ENCODE measurements around the gene MYLIP.

The MYLIP gene

GRCh38 chr6:16108921-16109658 is 19.8 kb upstream of the MYLIP start:
- no peak for DNase-seq

DNA sequence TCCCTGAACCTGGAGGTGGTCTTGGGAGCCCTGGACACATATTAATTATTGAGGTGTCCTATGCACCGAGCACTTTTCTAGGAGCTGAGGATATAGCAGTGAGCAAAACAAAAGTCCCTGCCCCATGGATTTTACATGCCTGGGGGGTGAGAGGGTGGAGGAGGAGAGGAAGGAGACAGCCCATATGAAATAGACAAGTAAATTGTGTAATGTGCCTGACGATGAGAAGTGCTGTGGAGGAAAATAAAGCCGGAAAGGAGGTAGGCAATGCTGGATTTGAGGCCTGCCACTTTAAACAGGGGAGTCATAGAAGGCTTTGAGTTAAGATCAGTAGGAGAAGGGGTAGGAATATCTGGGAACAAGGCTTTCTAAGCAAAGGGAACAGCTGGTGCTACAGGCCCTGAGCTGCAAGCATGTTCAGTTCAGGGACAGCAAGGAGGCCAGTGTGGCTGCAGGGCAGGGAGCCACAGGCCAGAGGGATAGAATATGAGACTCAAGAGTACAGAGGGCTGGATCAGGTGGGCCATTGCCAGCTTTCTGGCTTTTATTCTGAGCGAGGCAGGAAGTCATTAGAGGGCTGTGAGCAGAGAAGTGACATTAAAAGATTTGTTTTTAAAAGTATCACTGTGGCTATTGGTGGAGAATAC is 19.1 kb upstream of the MYLIP start:
- no peak for DNase-seq

DNA sequence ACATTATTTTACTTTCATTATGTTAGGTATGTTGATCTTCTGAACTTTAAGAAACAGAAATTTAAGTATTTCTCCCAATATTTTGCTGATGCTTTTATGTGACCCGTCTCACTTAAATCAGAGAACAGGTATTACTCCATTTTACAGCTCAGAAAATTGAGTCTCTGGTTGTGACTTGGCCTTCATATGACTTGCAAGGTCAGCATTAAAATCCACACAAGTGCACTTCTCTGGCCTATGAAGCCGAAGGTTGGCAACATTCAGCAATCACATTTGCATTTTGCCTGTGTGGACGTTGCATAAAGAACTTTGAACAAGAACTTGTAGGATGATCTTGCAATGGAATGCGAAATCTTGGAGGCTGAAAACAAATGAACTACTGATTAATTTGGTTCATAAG is 10.1 kb upstream of the MYLIP start:
- no peak for DNase-seq

GRCh38 chr6:16121339-16121738 is 7.5 kb upstream of the MYLIP start:
- no peak for DNase-seq

- no peak for DNase-seq
Observed at GRCh38 chr6:16122197-16122596, 6.7 kb upstream of the MYLIP start.

GRCh38 chr6:16124198-16125180 is 4.4 kb upstream of the MYLIP start:
- no peak for DNase-seq

DNA sequence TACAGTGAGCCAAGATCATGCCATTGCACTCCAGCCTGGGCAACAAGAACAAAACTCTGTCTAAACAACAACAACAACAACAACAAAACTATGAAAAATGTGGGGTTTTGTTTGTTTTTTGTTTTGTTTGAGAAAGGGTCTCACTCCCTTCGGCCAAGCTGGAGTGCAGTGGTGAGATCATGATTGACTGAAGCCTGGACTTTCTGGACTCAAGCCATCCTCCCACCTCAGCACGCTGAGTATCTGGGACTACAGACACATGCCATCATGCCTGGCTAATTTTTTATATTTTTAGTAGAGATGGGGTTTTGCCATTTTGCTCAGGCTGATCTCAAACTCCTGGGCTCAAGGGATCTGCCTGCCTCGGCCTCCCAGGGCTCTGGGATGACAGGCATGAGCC is 2.8 kb upstream of the MYLIP start:
- DNase-seq: no peak

DNA sequence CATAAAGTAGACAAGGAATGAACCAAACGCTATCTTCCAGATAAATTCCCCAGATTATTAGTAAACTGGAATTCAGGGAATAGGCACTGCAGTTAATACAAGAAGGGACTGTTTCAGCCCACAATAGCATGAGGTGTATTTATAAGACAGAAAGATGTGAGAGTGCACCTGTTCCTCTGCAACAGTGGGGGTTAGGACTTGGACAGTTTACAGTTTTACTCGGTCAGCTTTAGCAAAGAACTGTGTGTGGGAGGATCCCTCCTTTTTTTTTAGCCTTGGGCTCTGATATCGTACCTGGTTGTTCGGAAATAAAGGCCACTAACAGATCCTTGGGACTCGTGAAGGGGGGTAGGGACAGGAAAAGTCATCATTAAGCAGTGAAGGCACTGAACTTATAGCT is 2.0 kb upstream of the MYLIP start:
- DNase-seq: no peak

DNA sequence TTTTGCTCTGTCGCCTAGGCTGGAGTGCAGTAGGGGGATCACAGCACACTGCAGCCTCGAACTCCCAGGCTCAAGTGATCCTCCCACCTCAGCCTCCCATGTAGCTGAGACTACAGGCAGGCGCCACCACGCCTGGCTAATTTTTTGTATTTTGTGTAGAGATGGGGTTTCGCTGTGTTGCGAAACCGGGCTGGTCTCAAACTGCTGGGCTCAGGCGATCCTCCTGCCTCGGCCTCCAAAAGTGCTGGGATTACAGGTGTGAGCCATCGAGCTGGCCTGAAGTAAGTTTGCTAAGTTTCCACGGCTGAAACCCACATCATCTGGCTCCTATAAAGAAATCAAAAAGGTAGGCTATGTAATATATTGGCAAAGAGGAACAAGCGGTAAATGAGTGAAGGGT is 1.4 kb upstream of the MYLIP start:
- no peak for DNase-seq

DNA sequence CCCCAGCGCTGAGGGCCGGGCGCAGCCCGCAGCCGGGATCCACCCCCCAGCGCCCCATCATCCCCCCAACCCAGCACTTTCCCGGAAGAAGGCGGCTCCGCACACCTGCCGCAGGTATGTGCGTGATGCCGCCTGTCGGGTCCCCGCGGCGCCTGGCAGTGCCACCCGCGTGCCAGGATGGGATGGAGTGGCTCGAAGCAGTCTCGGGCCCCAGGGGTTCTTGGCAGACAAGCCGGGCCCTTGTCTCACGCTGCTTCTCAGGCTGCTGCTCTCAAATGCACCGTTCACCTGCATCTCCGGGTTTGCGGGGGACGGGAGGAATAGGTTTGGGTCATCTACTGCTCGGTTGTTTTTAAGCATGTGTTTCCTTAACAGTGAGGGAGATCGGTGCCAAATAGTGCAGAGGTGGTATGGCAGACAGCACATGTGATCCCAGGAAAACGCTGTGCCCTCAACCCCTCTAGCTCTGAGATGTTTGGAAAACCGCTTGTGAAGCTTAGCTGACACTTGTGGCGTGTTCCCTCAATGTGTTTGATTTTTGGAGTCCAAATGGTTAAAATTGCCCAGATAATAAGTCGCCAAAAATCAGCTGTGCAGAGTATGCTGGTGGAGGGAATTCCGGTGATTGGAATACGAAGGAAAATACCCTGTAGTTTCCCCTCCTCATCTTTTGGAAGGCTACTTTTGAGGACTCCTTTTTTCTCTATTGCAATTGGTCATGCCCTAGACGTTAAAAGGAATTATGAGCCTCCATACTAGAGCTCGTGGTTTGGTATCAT is 926 bp downstream of the MYLIP start:
- DNase-seq: no peak

- peak; percentile 27 for DNase-seq
Observed at GRCh38 chr6:16130437-16130891, 1.6 kb downstream of the MYLIP start.

DNA sequence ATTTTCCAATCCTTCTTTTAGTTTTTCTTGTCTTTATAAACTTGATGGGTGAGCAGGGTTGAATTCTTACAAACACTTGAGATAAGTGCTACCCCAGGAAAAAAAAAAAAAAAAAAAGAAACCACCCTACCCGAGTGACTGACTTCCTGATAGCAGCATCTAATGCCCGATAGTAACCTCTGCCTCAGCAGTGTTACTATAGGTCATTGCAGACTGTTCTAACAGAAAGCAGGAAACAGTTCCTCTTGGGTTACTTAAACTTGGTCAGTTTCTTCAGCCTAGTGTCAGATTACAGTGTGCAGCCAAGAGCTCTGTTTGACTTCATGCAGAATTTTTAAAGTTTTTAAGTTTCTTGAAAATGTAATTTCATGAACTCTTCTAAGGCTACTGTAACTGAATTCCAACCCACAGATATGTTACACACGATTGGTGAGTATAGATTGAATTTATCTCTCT is 2.1 kb downstream of the MYLIP start:
- DNase-seq: peak; percentile 82

- no peak for DNase-seq
Observed at GRCh38 chr6:16132909-16133308, 4.0 kb downstream of the MYLIP start.

DNA sequence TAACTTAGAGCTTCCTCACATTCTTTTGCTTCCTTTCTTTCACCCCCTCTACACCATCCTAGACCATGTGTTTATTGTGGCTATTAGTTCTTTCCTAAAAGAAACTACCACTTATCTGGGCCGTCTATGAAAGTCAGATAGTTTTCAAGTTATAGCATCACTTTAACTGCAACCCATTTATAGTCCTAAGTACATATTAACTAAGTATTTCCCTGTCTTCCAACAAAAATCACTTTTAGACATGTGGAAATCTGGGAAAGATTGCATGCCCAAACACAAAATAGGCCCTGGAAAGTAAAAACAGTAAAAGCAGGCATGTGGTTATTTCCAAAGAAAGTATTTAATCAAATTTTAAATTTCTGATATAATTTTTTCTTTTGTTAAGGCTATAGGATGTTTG is 5.5 kb downstream of the MYLIP start:
- DNase-seq: no peak

GRCh38 chr6:16135066-16135465 is 6.2 kb downstream of the MYLIP start:
- DNase-seq: no peak

DNA sequence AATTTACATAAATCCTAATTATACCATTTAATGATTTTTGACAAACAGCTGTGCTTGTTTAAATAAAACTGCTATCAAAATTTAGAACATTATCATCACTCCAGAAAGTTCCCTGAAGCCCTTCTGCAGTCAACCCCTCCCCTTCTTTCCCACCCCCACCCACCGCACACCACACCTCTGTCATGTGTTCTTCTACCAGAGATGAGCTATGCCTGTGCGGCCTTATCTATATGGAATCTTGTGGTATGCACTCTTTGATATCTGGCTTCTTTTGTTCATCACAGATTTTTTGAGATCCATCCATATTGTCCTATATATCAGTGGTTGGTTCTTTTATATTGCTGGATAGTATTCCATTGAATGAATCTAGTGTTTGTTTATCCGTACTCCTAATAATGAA is 7.2 kb downstream of the MYLIP start:
- peak; percentile 72 for DNase-seq

GRCh38 chr6:16136621-16137450 is 8.0 kb downstream of the MYLIP start:
- peak; percentile 55 for DNase-seq

DNA sequence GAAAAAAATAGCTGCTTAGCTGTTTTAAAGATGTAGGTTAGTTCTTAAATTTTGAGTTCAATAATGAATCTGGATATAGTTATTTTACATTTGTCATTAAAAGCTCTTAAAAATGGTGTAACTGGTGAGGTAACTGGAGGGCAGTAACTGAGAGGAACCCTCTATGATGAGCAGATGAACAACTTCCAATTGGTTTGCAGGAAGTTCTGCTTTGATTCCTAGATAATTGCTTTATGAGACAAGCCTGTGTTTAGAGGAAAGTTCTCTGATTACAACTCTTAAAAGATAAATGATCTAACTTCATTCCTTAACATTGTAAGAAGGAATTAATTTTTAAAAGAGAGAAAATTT is 8.5 kb downstream of the MYLIP start:
- DNase-seq: no peak

DNA sequence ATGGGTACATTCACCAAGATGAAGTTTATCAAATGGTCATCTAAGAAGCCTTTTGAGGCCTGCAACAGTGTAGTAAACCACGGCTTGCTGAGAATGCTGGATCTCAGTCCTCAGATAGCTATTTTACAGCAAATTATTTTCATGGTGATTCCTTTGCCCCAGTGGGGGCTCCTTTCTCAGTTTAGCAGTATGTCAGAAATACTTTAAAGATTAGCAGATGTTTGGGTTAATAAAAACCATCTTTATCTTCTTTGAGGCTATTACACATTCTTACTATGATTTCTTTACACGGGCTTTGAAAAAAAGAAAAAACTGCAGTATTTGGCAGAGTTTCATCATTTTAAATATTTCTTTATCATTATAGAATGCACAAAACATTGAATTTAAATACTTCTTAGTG is 10.7 kb downstream of the MYLIP start:
- no peak for DNase-seq

DNA sequence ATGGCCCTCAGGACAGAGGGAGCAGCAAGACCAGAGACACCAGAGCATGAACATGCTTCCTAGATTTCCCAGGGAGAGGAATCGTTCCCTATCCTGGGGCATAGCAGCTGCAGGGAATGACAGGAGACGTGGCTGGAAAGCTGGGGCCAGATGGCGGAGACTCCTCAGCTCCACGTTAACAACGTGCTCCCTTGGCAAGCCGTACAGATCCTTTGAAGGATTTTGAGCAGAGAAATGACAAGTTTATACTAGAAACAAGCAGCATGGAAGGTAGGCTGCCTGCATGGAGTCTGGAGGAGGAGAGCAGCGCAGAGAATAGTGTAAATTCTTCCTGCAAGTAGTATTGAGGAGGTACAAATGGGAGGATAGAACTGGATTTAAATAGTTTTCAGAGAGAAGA is 11.7 kb downstream of the MYLIP start:
- no peak for DNase-seq

GRCh38 chr6:16141514-16141913 is 12.6 kb downstream of the MYLIP start:
- no peak for DNase-seq

DNA sequence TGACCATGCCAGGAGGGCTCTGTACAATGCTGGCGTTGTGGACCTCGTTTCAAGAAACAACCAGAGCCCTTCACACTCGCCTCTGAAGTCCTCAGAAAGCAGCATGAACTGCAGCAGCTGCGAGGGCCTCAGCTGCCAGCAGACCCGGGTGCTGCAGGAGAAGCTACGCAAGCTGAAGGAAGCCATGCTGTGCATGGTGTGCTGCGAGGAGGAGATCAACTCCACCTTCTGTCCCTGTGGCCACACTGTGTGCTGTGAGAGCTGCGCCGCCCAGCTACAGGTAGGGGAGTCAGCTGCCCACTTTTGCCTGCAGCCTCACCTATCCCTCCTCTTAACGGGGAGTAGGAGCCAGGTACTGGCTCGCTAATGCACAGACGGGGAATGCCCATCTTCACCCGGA is 16.2 kb downstream of the MYLIP start:
- no peak for DNase-seq
